LNCAP (cell line): ENCODE data around the gene CTXND2.

ENCODE experiments used
- TF ChIP-seq, protein P1 (sequence below): fragments of 450-650 bp; IDR thresholded peaks from 2 replicates; pipeline ENCODE4 v1.5.1; 2017; ENCODE audit warnings: mild to moderate bottlenecking

Gene CTXND2

GRCh38 chr1:150890033-150890416 lies 3.1 kb downstream of the CTXND2 start:
- TF ChIP-seq, protein P1, sequence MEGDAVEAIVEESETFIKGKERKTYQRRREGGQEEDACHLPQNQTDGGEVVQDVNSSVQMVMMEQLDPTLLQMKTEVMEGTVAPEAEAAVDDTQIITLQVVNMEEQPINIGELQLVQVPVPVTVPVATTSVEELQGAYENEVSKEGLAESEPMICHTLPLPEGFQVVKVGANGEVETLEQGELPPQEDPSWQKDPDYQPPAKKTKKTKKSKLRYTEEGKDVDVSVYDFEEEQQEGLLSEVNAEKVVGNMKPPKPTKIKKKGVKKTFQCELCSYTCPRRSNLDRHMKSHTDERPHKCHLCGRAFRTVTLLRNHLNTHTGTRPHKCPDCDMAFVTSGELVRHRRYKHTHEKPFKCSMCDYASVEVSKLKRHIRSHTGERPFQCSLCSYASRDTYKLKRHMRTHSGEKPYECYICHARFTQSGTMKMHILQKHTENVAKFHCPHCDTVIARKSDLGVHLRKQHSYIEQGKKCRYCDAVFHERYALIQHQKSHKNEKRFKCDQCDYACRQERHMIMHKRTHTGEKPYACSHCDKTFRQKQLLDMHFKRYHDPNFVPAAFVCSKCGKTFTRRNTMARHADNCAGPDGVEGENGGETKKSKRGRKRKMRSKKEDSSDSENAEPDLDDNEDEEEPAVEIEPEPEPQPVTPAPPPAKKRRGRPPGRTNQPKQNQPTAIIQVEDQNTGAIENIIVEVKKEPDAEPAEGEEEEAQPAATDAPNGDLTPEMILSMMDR, result no peak

DNA sequence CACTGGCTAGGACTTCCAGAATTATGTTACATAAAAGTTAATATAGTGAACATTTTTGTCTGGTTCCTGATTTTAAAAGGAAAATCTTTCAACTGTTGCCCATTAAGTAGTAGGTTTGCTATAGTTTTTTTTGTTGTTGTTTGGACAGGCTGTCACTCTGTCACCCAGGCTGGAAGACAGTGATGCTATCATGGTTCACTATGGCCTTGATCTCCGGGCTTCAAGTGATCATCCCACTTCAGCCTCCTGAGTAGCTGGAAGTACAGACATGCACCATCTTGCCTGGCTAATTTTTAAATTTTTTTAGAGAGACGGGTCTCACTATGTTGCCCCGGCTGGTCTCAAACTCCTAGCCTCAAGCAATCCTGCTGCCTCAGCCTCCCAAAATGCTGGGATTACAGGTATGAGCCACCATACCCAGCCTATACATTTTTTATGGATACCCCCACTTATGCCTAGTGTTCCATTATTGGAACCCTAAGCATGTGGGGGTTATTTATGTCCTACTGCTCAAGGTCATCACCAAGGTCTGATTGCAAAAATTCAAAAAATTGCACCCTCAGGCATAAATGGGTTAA lies 6.5 kb downstream of the CTXND2 start:
- TF ChIP-seq, protein P1, result no peak

- TF ChIP-seq, protein P1, result no peak
These were observed 8.7 kb downstream of the CTXND2 start for GRCh38 chr1:150895618-150896017.

DNA sequence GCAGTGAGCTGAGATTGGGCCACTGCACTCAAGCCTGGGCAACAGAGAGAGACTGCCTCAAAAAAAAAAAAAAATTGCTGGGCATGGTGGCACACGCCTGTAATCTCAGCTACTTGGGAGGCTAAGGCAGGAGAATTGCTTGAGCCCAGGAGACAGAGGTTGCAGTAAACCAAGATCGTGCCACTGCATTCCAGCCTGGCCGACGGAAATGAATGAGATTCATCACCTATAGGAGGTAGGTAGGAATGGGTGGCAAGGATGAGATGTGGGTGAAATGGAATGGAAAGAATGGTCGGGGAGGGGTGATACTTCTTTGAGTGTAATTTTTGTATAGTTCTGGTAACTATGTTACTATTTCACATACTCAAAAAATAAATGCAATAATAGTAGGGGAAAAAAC lies 15.4 kb downstream of the CTXND2 start:
- TF ChIP-seq, protein P1, result no peak

GRCh38 chr1:150902751-150903150 lies 15.8 kb downstream of the CTXND2 start:
- TF ChIP-seq, protein P1, result no peak

DNA sequence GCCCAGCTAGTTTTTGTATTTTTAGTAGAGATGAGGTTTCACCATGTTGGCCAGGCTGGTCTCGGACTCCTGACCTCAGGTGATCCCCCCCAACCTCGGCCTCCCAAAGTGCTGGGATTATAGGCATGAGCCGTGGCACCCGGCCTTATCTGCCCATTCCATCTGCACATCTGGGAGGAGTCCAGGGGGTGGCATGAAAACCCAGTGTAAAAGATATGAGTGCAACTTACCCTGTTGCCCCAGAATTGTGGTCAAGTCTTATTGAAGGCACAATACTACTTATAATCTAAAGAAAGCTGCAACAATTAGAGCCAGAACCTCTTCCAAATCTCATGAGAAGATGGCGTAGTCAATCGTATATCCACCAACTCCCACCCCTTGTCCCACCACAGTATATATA lies 18.4 kb downstream of the CTXND2 start:
- TF ChIP-seq, protein P1, result no peak

DNA sequence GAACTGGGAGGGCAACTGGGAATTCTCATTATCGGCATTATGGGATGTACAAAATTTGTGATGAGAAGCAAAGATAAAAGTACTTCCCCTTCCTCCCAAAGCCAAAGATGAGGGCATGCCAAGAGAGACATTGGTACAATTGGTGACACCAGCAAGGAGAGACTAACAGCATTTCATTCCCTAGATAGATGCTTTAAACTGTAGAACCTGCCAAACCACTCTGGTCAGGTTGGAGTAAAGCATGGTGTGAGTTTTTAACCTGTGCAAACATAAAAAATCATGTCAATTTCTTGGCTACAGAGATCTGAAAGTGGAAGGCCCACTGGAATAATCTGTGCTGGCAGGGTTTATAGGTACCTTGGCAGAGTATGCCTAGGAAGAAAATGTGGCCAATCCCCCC lies 19.4 kb downstream of the CTXND2 start:
- TF ChIP-seq, protein P1, result no peak

DNA sequence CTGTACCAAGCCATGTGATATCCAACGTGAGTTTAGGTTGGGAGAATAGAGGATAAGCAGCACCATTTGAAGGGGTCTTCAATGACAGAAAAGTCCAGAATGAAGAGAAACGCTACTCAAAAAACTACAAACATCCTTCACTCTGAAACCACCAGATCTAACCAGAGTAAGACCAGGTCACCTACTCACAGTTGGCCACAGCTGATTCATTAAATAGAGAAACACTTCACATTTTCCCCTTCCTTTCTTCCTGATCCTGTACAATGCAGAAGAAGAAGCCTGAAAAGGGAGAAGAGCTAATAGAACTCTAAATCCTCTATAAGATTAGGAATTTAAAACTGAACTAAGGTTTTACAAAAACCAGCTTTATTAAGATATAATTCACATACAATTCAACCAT lies 19.9 kb downstream of the CTXND2 start:
- TF ChIP-seq, protein P1, result no peak
